Measurements from ENCODE around the gene SUB1. TPM values are rescaled to one million over a fixed set of nuclear protein-coding genes. Genes with fewer than 3 reads are reported as not detected.

The SUB1 gene
- total RNA-seq, 5 donors from 2014 or later (not counting 1 experiment from before 2014, with no cell fraction given), result 178 to 339 (median 203) TPM

GRCh38 chr5:32562056-32562455 lies 23.3 kb upstream of the SUB1 start:
- H3K4me1 ChIP-seq (ENCODE audit: control insufficient read depth in 1 of 2, extremely low read depth in 1 of 2, insufficient read depth in 2 of 2, low read length in 2 of 2), result no peaks in the 10 kb centered on the region
- no peaks in the 10 kb centered on the region for H3K9me3 ChIP-seq
- no CpG with 5 or more reads among the region's 2 CpGs for WGBS (ENCODE audit: insufficient coverage)
- POLR2A ChIA-PET, result no interaction called here
- H3K4me3 ChIP-seq (ENCODE audit: control insufficient read depth in 1 of 2, extremely low read depth in 1 of 2, low read length in 1 of 2), result no peak overlapping the region
- H3K36me3 Mint-ChIP-seq, result peaks cover 17% of the 10 kb centered on the region
- no peak for DNase-seq
- no peak overlapping the region for H3K27ac ChIP-seq (ENCODE audit: low read length)
- no peaks in the 10 kb centered on the region for H3K36me3 ChIP-seq (ENCODE audit: control insufficient read depth in 2 of 2, extremely low read depth in 1 of 2, insufficient read depth in 1 of 2, low read length in 1 of 2)
- H3K27me3 ChIP-seq (replicated peaks in 1 of 2; ENCODE audit: control insufficient read depth in 2 of 2, extremely low read depth in 1 of 2, insufficient read depth in 2 of 2, low read length in 1 of 2), result no peaks in the 10 kb centered on the region
- peaks cover 0 to 3% (median 0%) of the 10 kb centered on the region in 3 donors for H3K9me3 Mint-ChIP-seq
- H3K27ac Mint-ChIP-seq, result no peak overlapping the region
- no peak for ATAC-seq (replicated peaks in 1 of 4)
- no peaks in the 10 kb centered on the region for H3K27me3 Mint-ChIP-seq
- CTCF ChIA-PET, result interaction anchor here in 1 of 2 donors (0.7 kb wide), 1 partner anchor 16 kb away, joined by 3 read pairs; no protein-coding TSS in a partner anchor
- H3K4me3 Mint-ChIP-seq, result no peak overlapping the region
- H3K4me1 Mint-ChIP-seq, result peaks cover 0 to 10% (median 0%) of the 10 kb centered on the region in 3 donors

- H3K27ac ChIP-seq (ENCODE audit: low read length), result no peak overlapping the region
- ChIA-PET CTCF (interaction anchor here in 1 of 2 donors (1.3 kb wide), 1 partner anchor 27 kb away, joined by 4 read pairs; no protein-coding TSS in a partner anchor), POLR2A (no interaction called here)
- ATAC-seq (replicated peaks in 1 of 4) (no peak), DNase-seq (no peak)
- H3K27me3 ChIP-seq (replicated peaks in 1 of 2; ENCODE audit: control insufficient read depth in 2 of 2, extremely low read depth in 1 of 2, insufficient read depth in 2 of 2, low read length in 1 of 2), result no peaks in the 10 kb centered on the region
- no peaks in the 10 kb centered on the region for H3K27me3 Mint-ChIP-seq
- H3K36me3 ChIP-seq (ENCODE audit: control insufficient read depth in 2 of 2, extremely low read depth in 1 of 2, insufficient read depth in 1 of 2, low read length in 1 of 2), result no peaks in the 10 kb centered on the region
- no peaks in the 10 kb centered on the region for H3K4me1 ChIP-seq (ENCODE audit: control insufficient read depth in 1 of 2, extremely low read depth in 1 of 2, insufficient read depth in 2 of 2, low read length in 2 of 2)
- peaks cover 18% of the 10 kb centered on the region for H3K36me3 Mint-ChIP-seq
- H3K4me1 Mint-ChIP-seq, result peaks cover 0 to 10% (median 0%) of the 10 kb centered on the region in 3 donors
- no peak overlapping the region for H3K4me3 Mint-ChIP-seq
- H3K9me3 Mint-ChIP-seq, result peaks cover 0 to 3% (median 0%) of the 10 kb centered on the region in 3 donors
- H3K4me3 ChIP-seq (ENCODE audit: control insufficient read depth in 1 of 2, extremely low read depth in 1 of 2, low read length in 1 of 2), result no peak overlapping the region
- H3K9me3 ChIP-seq, result no peaks in the 10 kb centered on the region
- no peak overlapping the region for H3K27ac Mint-ChIP-seq
These were observed 22.5 kb upstream of the SUB1 start for GRCh38 chr5:32562843-32563242.

GRCh38 chr5:32563614-32564013 lies 21.7 kb upstream of the SUB1 start:
- H3K9me3 Mint-ChIP-seq, result peaks cover 0 to 3% (median 0%) of the 10 kb centered on the region in 3 donors
- ATAC-seq (replicated peaks in 1 of 4) (no peak), DNase-seq (no peak)
- no peaks in the 10 kb centered on the region for H3K36me3 ChIP-seq (ENCODE audit: control insufficient read depth in 2 of 2, extremely low read depth in 1 of 2, insufficient read depth in 1 of 2, low read length in 1 of 2)
- H3K4me1 ChIP-seq (ENCODE audit: control insufficient read depth in 1 of 2, extremely low read depth in 1 of 2, insufficient read depth in 2 of 2, low read length in 2 of 2), result no peaks in the 10 kb centered on the region
- no peak overlapping the region for H3K27ac Mint-ChIP-seq
- no peak overlapping the region for H3K4me3 ChIP-seq (ENCODE audit: control insufficient read depth in 1 of 2, extremely low read depth in 1 of 2, low read length in 1 of 2)
- POLR2A ChIA-PET, result no interaction called here
- WGBS (ENCODE audit: insufficient coverage), result 100% methylated on average over 1 of the region's 2 CpGs
- H3K4me3 Mint-ChIP-seq, result no peak overlapping the region
- CTCF ChIA-PET, result interaction anchor here in 1 of 2 donors (1.3 kb wide), 1 partner anchor 27 kb away, joined by 4 read pairs; no protein-coding TSS in a partner anchor
- H3K27me3 ChIP-seq (replicated peaks in 1 of 2; ENCODE audit: control insufficient read depth in 2 of 2, extremely low read depth in 1 of 2, insufficient read depth in 2 of 2, low read length in 1 of 2), result no peaks in the 10 kb centered on the region
- no peaks in the 10 kb centered on the region for H3K9me3 ChIP-seq
- peaks cover 0 to 10% (median 0%) of the 10 kb centered on the region in 3 donors for H3K4me1 Mint-ChIP-seq
- H3K36me3 Mint-ChIP-seq, result peaks cover 18% of the 10 kb centered on the region
- no peaks in the 10 kb centered on the region for H3K27me3 Mint-ChIP-seq
- H3K27ac ChIP-seq (ENCODE audit: low read length), result no peak overlapping the region

GRCh38 chr5:32565145-32565544 lies 20.2 kb upstream of the SUB1 start:
- peaks cover 0 to 10% (median 0%) of the 10 kb centered on the region in 3 donors for H3K4me1 Mint-ChIP-seq
- no peaks in the 10 kb centered on the region for H3K27me3 Mint-ChIP-seq
- H3K27ac Mint-ChIP-seq, result no peak overlapping the region
- no peak overlapping the region for H3K27ac ChIP-seq (ENCODE audit: low read length)
- no CpG with 5 or more reads among the region's 1 CpG for WGBS (ENCODE audit: insufficient coverage)
- H3K4me3 ChIP-seq (ENCODE audit: control insufficient read depth in 1 of 2, extremely low read depth in 1 of 2, low read length in 1 of 2), result no peak overlapping the region
- ChIA-PET CTCF (interaction anchor here in 1 of 2 donors (1.6 kb wide), 1 partner anchor 25 kb away, joined by 3 read pairs; no protein-coding TSS in a partner anchor), POLR2A (interaction anchor here in 1 of 2 donors (1.0 kb wide), 1 partner anchor 19 kb away, joined by 3 read pairs; no protein-coding TSS in a partner anchor)
- peaks cover 18% of the 10 kb centered on the region for H3K36me3 Mint-ChIP-seq
- H3K4me3 Mint-ChIP-seq, result no peak overlapping the region
- H3K4me1 ChIP-seq (ENCODE audit: control insufficient read depth in 1 of 2, extremely low read depth in 1 of 2, insufficient read depth in 2 of 2, low read length in 2 of 2), result no peaks in the 10 kb centered on the region
- H3K36me3 ChIP-seq (ENCODE audit: control insufficient read depth in 2 of 2, extremely low read depth in 1 of 2, insufficient read depth in 1 of 2, low read length in 1 of 2), result no peaks in the 10 kb centered on the region
- H3K27me3 ChIP-seq (replicated peaks in 1 of 2; ENCODE audit: control insufficient read depth in 2 of 2, extremely low read depth in 1 of 2, insufficient read depth in 2 of 2, low read length in 1 of 2), result no peaks in the 10 kb centered on the region
- DNase-seq, result no peak
- H3K9me3 ChIP-seq, result no peaks in the 10 kb centered on the region
- H3K9me3 Mint-ChIP-seq, result peaks cover 0 to 3% (median 0%) of the 10 kb centered on the region in 3 donors
- ATAC-seq (replicated peaks in 1 of 4), result no peak

- ATAC-seq (replicated peaks in 1 of 4) (no peak), DNase-seq (no peak)
- Histone ChIP-seq H3K27me3 (replicated peaks in 1 of 2; ENCODE audit: control insufficient read depth in 2 of 2, extremely low read depth in 1 of 2, insufficient read depth in 2 of 2, low read length in 1 of 2) (no peaks in the 10 kb centered on the region), H3K4me1 (ENCODE audit: control insufficient read depth in 1 of 2, extremely low read depth in 1 of 2, insufficient read depth in 2 of 2, low read length in 2 of 2) (peaks cover 0 to under 1% of the 10 kb centered on the region in 2 experiments), H3K36me3 (ENCODE audit: control insufficient read depth in 2 of 2, extremely low read depth in 1 of 2, insufficient read depth in 1 of 2, low read length in 1 of 2) (peaks cover 0 to 6% of the 10 kb centered on the region in 2 donors), H3K9me3 (no peaks in the 10 kb centered on the region), H3K4me3 (ENCODE audit: control insufficient read depth in 1 of 2, extremely low read depth in 1 of 2, low read length in 1 of 2) (no peak overlapping the region), H3K27ac (ENCODE audit: low read length) (no peak overlapping the region)
- Mint-ChIP-seq H3K27ac (no peak overlapping the region), H3K4me3 (no peak overlapping the region), H3K36me3 (peaks cover 10% of the 10 kb centered on the region), H3K27me3 (no peaks in the 10 kb centered on the region), H3K4me1 (peaks cover 0 to 10% (median 0%) of the 10 kb centered on the region in 3 donors), H3K9me3 (peaks cover 0 to 3% (median 0%) of the 10 kb centered on the region in 3 donors)
- ChIA-PET CTCF (interaction anchor here in 1 of 2 donors (1.6 kb wide), 1 partner anchor 24 kb away, joined by 3 read pairs; no protein-coding TSS in a partner anchor), POLR2A (interaction anchor here in 1 of 2 donors (0.6 kb wide), 1 partner anchor 216 kb away, joined by 3 read pairs; no protein-coding TSS in a partner anchor)
- WGBS (ENCODE audit: insufficient coverage), result 100% methylated on average over 3 of the region's 3 CpGs
These were observed 18.8 kb upstream of the SUB1 start for GRCh38 chr5:32566319-32567111.

GRCh38 chr5:32571128-32571527 lies 14.2 kb upstream of the SUB1 start:
- H3K4me1 ChIP-seq (ENCODE audit: control insufficient read depth in 1 of 2, extremely low read depth in 1 of 2, insufficient read depth in 2 of 2, low read length in 2 of 2), result peaks cover 0 to 7% of the 10 kb centered on the region in 2 experiments
- Mint-ChIP-seq H3K4me3 (no peak overlapping the region), H3K27me3 (no peaks in the 10 kb centered on the region), H3K4me1 (no peaks in the 10 kb centered on the region), H3K36me3 (peaks cover 7% of the 10 kb centered on the region), H3K27ac (no peak overlapping the region), H3K9me3 (peaks cover 0 to 3% (median 0%) of the 10 kb centered on the region in 3 donors)
- peaks cover 0 to 6% of the 10 kb centered on the region in 2 donors for H3K36me3 ChIP-seq (ENCODE audit: control insufficient read depth in 2 of 2, extremely low read depth in 1 of 2, insufficient read depth in 1 of 2, low read length in 1 of 2)
- ChIA-PET POLR2A (interaction anchor here in 1 of 2 donors (0.5 to 1.0 kb wide), 3 partner anchors 14 to 40 kb away, joined by 4 to 5 read pairs (median 4); partner anchors contain the start of gene SUB1), CTCF (interaction anchor here in 1 of 2 donors (0.6 to 1.0 kb wide), 3 partner anchors 19 to 180 kb away, joined by 3 read pairs; no protein-coding TSS in a partner anchor)
- DNase-seq, result no peak
- no peaks in the 10 kb centered on the region for H3K9me3 ChIP-seq
- no peak for ATAC-seq (replicated peaks in 1 of 4)
- no peak overlapping the region for H3K4me3 ChIP-seq (ENCODE audit: control insufficient read depth in 1 of 2, extremely low read depth in 1 of 2, low read length in 1 of 2)
- no peaks in the 10 kb centered on the region for H3K27me3 ChIP-seq (replicated peaks in 1 of 2; ENCODE audit: control insufficient read depth in 2 of 2, extremely low read depth in 1 of 2, insufficient read depth in 2 of 2, low read length in 1 of 2)
- no peak overlapping the region for H3K27ac ChIP-seq (ENCODE audit: low read length)
- WGBS (ENCODE audit: insufficient coverage), result no CpG with 5 or more reads among the region's 1 CpG
